ENCODE results near the gene DEXI. TPM values are rescaled to one million over a fixed set of nuclear protein-coding genes. Genes with fewer than 3 reads are reported as not detected.
"Not testable (repeated sequence)": the region's sequence is repeated elsewhere in the genome, so short reads cannot be mapped to it uniquely, and the experiment has no call there.

The DEXI gene
- total RNA-seq, 1 donor from 2014 or later = 35.8 TPM

DNA sequence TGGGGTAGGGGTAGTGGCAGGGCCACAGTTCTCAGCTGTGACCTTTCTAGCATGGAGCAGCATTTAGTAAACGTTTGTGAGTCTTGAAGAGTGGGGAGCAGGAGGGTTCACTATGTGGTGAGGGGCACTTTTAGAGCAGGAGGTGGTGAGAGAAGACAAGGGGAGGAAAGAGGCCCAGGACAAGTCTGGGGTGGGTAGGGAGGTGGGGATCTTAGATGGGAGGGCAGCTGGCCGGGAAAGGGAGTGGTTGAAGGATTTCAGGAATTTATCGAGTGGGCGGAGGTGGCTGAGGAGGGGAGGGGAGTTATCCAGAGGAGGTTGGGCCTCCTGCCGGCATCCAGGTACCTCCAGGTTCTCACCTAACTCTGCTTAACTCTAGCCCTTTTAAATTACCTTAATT, 4.0 kb upstream of the DEXI start:
- H3K4me1 Mint-ChIP-seq (ENCODE audit: unreplicated experiment) = peaks cover 51% of the 10 kb centered on the region
- no peaks in the 10 kb centered on the region for H3K27me3 Mint-ChIP-seq (ENCODE audit: unreplicated experiment)
- DNase-seq (ENCODE audit: extremely low spot score, unreplicated experiment) = no peak
- H3K4me3 Mint-ChIP-seq (ENCODE audit: unreplicated experiment) = peak overlapping the region; percentile 51
- no peaks in the 10 kb centered on the region for H3K9me3 Mint-ChIP-seq (ENCODE audit: unreplicated experiment)
- peak overlapping the region; percentile 52 for H3K27ac Mint-ChIP-seq (ENCODE audit: unreplicated experiment)
- TF ChIP-seq, protein P1, sequence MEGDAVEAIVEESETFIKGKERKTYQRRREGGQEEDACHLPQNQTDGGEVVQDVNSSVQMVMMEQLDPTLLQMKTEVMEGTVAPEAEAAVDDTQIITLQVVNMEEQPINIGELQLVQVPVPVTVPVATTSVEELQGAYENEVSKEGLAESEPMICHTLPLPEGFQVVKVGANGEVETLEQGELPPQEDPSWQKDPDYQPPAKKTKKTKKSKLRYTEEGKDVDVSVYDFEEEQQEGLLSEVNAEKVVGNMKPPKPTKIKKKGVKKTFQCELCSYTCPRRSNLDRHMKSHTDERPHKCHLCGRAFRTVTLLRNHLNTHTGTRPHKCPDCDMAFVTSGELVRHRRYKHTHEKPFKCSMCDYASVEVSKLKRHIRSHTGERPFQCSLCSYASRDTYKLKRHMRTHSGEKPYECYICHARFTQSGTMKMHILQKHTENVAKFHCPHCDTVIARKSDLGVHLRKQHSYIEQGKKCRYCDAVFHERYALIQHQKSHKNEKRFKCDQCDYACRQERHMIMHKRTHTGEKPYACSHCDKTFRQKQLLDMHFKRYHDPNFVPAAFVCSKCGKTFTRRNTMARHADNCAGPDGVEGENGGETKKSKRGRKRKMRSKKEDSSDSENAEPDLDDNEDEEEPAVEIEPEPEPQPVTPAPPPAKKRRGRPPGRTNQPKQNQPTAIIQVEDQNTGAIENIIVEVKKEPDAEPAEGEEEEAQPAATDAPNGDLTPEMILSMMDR (IDR thresholded peaks at IDR 0.05) = no peak
- H3K36me3 Mint-ChIP-seq (ENCODE audit: unreplicated experiment) = no peaks in the 10 kb centered on the region

DNA sequence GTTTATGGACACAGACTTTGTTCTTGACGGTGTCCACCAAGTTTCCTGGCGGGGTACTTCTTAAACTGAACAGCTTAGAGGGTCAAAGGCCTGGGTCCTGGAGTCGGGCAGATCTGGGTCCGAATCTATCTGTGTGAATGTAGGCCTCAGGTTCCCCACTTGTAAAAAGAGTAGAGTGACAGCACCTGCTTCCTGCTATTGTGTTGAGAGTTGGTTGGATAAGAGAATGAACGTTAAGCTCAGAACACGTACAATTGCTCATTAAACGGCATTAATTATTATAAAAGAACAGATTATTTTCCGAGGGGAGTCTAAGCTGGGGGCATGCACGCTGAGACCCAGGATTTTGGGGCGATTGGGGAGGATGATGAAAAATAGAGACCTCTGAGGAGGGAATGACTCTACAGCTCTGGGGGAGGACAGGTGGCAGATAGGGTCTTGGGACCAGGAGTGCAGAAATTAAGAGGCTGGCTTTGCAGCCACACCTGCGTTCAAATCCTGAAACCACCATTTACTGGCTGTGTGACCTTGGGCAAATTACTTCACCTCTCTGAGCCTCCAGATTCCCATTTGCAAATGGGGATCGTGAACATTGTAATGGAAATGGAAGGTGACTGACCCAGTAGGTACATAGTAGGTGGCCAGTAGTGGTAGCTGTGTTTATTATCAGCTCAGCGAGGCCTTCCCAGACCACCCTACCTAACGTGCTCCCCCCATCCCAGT, 3.0 kb upstream of the DEXI start:
- DNase-seq (ENCODE audit: extremely low spot score, unreplicated experiment) = no peak
- TF ChIP-seq, protein P1 (IDR thresholded peaks at IDR 0.05) = no peak
- Mint-ChIP-seq H3K9me3 (ENCODE audit: unreplicated experiment) (no peaks in the 10 kb centered on the region), H3K36me3 (ENCODE audit: unreplicated experiment) (no peaks in the 10 kb centered on the region), H3K27ac (ENCODE audit: unreplicated experiment) (peak overlapping the region; percentile 76), H3K4me3 (ENCODE audit: unreplicated experiment) (peak overlapping the region; percentile 88), H3K4me1 (ENCODE audit: unreplicated experiment) (peaks cover 52% of the 10 kb centered on the region), H3K27me3 (ENCODE audit: unreplicated experiment) (no peaks in the 10 kb centered on the region)

DNA sequence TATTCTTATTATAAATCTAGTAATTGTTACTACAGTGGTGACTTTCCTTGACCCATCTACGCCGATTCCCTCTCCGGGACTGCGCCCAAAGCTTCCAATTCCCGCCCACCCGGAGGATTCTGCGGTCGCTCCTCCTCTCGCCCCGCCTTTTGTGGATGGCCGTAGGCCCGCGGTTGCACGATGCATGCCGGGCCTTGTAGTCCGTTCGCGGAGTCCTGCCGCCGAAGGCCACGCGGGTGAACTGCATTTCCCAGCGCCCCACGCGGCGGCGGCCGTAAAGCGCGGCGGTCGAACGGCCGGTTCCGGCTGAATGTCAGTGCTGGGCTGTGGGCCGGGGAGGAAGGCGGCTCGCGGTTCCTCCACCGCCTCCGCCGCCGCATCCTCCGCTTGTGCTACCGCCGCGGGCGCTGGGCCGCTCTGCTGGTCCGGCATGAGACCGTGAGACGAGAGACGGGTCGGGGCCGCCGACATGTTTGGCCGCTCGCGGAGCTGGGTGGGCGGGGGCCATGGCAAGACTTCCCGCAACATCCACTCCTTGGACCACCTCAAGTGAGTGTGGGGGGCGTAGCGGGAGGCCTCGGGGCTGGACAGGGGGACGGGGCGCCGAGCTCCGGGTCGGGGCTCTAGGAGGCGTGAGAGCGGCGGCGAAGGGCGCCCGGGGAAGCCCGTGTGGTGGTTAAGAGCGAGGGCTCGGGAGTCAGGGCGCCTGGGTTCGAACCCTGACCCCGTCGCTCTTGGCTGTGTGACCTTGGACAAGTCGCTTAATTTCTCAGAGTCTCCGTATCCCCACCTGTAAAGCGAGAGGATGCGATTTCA, 2.2 kb upstream of the DEXI start, which contains the start of gene CLEC16A:
Gene CLEC16A, plus strand, starts transcription at position 316 of the 816 bp plus-strand sequence. Its CDS starts 154 bp downstream, at position 470.
- Mint-ChIP-seq H3K4me1 (ENCODE audit: unreplicated experiment) (peaks cover 52% of the 10 kb centered on the region), H3K27ac (ENCODE audit: unreplicated experiment) (peak within 1 kb of the TSS; percentile 76), H3K36me3 (ENCODE audit: unreplicated experiment) (no peaks in the 10 kb centered on the region), H3K9me3 (ENCODE audit: unreplicated experiment) (no peaks in the 10 kb centered on the region), H3K27me3 (ENCODE audit: unreplicated experiment) (no peaks in the 10 kb centered on the region), H3K4me3 (ENCODE audit: unreplicated experiment) (peak within 1 kb of the TSS; percentile 88)
- TF ChIP-seq, protein P1 (IDR thresholded peaks at IDR 0.05) = no peak
- peak; percentile 98 for DNase-seq (ENCODE audit: extremely low spot score, unreplicated experiment)

DNA sequence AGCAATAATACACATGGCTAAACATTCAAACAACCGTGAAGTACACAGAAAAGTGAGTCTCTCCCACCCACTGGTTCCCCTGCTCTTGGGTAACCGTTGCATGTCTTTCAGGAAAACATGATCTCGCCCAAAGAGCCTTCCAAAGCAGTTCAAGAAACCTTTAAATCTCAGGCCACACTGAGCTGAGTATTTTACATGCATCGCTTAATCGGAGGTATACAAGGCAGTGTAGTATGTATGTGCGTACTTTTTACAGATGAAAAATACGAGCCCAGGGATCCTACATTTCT, 741 bp upstream of the DEXI start:
- peak overlapping the region; percentile 64 for H3K27ac Mint-ChIP-seq (ENCODE audit: unreplicated experiment)
- no peaks in the 10 kb centered on the region for H3K9me3 Mint-ChIP-seq (ENCODE audit: unreplicated experiment)
- no peaks in the 10 kb centered on the region for H3K36me3 Mint-ChIP-seq (ENCODE audit: unreplicated experiment)
- H3K27me3 Mint-ChIP-seq (ENCODE audit: unreplicated experiment) = no peaks in the 10 kb centered on the region
- DNase-seq (ENCODE audit: extremely low spot score, unreplicated experiment) = no peak
- H3K4me1 Mint-ChIP-seq (ENCODE audit: unreplicated experiment) = peaks cover 55% of the 10 kb centered on the region
- TF ChIP-seq, protein P1 (IDR thresholded peaks at IDR 0.05) = no peak
- H3K4me3 Mint-ChIP-seq (ENCODE audit: unreplicated experiment) = peak overlapping the region; percentile 79

DNA sequence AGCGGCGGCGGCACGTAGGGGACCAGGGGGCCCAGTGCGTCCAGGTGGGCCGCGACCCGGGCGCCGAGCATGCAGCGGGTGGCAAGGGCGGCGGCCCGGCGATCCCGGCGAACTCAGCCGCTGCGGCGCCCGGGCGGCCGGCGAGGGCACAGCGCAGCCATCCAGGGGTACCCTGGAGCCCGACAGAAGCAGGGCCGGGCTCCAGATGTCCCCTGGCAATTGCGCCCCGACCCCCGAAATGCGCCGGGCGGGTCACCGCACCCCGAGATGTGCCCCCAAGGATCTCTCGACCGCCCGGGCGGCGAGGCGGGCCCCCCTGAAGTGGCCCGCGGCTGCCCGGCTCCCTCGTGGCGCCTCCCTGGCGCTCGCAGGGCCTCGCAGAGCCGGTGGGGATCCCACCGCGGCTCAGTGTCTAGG, 325 bp downstream of the DEXI start:
- H3K27ac Mint-ChIP-seq (ENCODE audit: unreplicated experiment) = peak overlapping the region; percentile 63
- H3K9me3 Mint-ChIP-seq (ENCODE audit: unreplicated experiment) = not testable (repeated sequence)

More for the DNA sequence above, 325 bp downstream of the DEXI start:
- DNase-seq (ENCODE audit: extremely low spot score, unreplicated experiment); H3K36me3 Mint-ChIP-seq (ENCODE audit: unreplicated experiment); H3K27me3 Mint-ChIP-seq (ENCODE audit: unreplicated experiment): not testable (repeated sequence)
- peaks cover 53% of the 10 kb centered on the region for H3K4me1 Mint-ChIP-seq (ENCODE audit: unreplicated experiment)
- peak overlapping the region; percentile 90 for H3K4me3 Mint-ChIP-seq (ENCODE audit: unreplicated experiment)
